ENCODE data around the gene ABCC1. TPM values are rescaled to one million over a fixed set of nuclear protein-coding genes. Genes with fewer than 3 reads are reported as not detected.

Gene ABCC1
- total RNA-seq, 1 experiment from 2014 or later, result 56.4 TPM

DNA sequence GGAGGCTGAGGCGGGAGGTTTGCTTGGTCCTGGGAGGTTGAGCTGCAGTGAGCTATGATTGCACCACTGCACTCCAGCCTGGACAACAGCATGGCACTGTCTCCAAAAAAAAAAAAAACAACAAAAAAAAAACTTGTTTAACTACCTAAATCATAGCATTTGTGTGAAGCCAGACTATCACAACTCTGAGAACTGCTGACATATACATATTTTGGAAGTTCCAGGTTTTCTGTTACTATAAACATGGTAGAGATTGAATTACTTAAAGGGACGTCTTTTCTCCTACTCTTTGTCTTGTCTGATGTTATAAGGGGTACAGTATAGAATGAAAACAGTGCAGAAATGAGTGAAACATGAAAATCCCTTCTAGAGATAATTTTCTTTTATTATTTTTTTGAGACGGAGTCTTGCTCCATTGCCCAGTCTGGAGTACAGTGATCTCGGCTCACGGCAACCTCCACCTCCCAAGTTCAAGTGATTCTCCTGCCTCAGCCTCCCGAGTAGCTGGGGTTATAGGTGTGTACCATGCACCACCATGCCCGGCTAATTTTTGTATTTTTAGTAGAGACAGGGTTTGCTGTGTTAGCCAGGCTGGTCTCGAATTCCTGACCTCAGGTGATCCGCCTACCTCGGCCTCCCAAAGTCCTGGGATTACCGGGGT lies 18.4 kb downstream of the ABCC1 start:
- Mint-ChIP-seq H3K36me3 (ENCODE audit: insufficient read depth in 1 of 3, low read depth in 3 of 3) (peaks cover 22 to 40% (median 25%) of the 10 kb centered on the region in 3 experiments), H3K4me1 (peaks cover 56 to 61% of the 10 kb centered on the region in 2 experiments), H3K27ac (peak overlapping the region in 1 of 3 experiments; percentile 32; a peak in 1 of 7 replicates), H3K4me3 (no peak overlapping the region), H3K9me3 (peaks cover 10 to 22% of the 10 kb centered on the region in 2 experiments), H3K27me3 (ENCODE audit: low read depth) (peaks cover 2% of the 10 kb centered on the region; the same call in 1 of the 2 replicates)
- no peak overlapping the region for H3K4me2 ChIP-seq (ENCODE audit: insufficient read depth, insufficient read length, low read length)
- no peak overlapping the region for H2BK5ac ChIP-seq (ENCODE audit: insufficient read length, low read length)
- H3K18ac ChIP-seq (ENCODE audit: insufficient read length, low read depth, low read length), result no peak overlapping the region
- no peak overlapping the region for H4K91ac ChIP-seq (ENCODE audit: insufficient read length, low read depth, low read length)
- H3K23me2 ChIP-seq (ENCODE audit: insufficient read length, low read depth, low read length, poor library complexity, severe bottlenecking), result no peaks in the 10 kb centered on the region
- H2BK120ac ChIP-seq (ENCODE audit: low read depth, low read length, poor library complexity, severe bottlenecking), result no peak overlapping the region
- no peak overlapping the region for H2AFZ ChIP-seq (ENCODE audit: low read length)
- H3K27me3 ChIP-seq (ENCODE audit: insufficient read depth, low read length), result no peaks in the 10 kb centered on the region
- no peak overlapping the region for H3K9ac ChIP-seq (ENCODE audit: extremely low read depth, insufficient read length, low read length)
- no peak overlapping the region for H3K27ac ChIP-seq (ENCODE audit: insufficient read length, low read depth, low read length)
- H4K20me1 ChIP-seq (ENCODE audit: control insufficient read depth, insufficient read depth, insufficient read length), result no peaks in the 10 kb centered on the region
- WGBS (ENCODE audit: extremely low coverage, insufficient read length, low lambda C conversion rate), result no CpG with 5 or more reads among the region's 11 CpGs
- no peak overlapping the region for H2BK15ac ChIP-seq (ENCODE audit: low read depth, low read length)
- peaks cover 12% of the 10 kb centered on the region; the same call in 1 of the 2 replicates for H3K79me2 ChIP-seq (ENCODE audit: insufficient read depth, low read length)
- H3K4me1 ChIP-seq (ENCODE audit: insufficient read depth, low read length), result peaks cover 16% of the 10 kb centered on the region
- H3K14ac ChIP-seq (ENCODE audit: insufficient read depth, low read length), result no peak overlapping the region
- H4K8ac ChIP-seq (replicated peaks; ENCODE audit: insufficient read length, low read depth, low read length), result no peak overlapping the region
- H3K4ac ChIP-seq (ENCODE audit: low read depth, low read length), result no peak overlapping the region
- H2AK5ac ChIP-seq (ENCODE audit: insufficient read length, low read length), result no peak overlapping the region
- no peak overlapping the region for H3T11ph ChIP-seq (ENCODE audit: low read length)
- TF ChIP-seq, protein P1, sequence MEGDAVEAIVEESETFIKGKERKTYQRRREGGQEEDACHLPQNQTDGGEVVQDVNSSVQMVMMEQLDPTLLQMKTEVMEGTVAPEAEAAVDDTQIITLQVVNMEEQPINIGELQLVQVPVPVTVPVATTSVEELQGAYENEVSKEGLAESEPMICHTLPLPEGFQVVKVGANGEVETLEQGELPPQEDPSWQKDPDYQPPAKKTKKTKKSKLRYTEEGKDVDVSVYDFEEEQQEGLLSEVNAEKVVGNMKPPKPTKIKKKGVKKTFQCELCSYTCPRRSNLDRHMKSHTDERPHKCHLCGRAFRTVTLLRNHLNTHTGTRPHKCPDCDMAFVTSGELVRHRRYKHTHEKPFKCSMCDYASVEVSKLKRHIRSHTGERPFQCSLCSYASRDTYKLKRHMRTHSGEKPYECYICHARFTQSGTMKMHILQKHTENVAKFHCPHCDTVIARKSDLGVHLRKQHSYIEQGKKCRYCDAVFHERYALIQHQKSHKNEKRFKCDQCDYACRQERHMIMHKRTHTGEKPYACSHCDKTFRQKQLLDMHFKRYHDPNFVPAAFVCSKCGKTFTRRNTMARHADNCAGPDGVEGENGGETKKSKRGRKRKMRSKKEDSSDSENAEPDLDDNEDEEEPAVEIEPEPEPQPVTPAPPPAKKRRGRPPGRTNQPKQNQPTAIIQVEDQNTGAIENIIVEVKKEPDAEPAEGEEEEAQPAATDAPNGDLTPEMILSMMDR (conservative IDR thresholded peaks at IDR 0.05), result no peak
- H3K56ac ChIP-seq (ENCODE audit: insufficient read length, low read depth, low read length), result no peak overlapping the region
- no peak overlapping the region for H2BK12ac ChIP-seq (ENCODE audit: insufficient read length, low read depth, low read length)
- H3K9me3 ChIP-seq (ENCODE audit: control insufficient read depth, low read depth, low read length), result no peaks in the 10 kb centered on the region
- no peak overlapping the region for H3K23ac ChIP-seq (ENCODE audit: insufficient read length, low read depth, low read length)
- no peak overlapping the region for H4K5ac ChIP-seq (ENCODE audit: insufficient read length, low read depth, low read length)
- no peak overlapping the region for H2BK20ac ChIP-seq (ENCODE audit: low read depth, low read length, poor library complexity, severe bottlenecking)
- peaks cover 8% of the 10 kb centered on the region for H3K79me1 ChIP-seq (ENCODE audit: insufficient read depth, low read depth, low read length, poor library complexity, severe bottlenecking)
- no peak for DNase-seq
